GM12891 (cell line): Measurements from ENCODE around the gene CAPSL. TPM values are rescaled to one million over a fixed set of nuclear protein-coding genes. Genes with fewer than 3 reads are reported as not detected.
"Not testable (repeated sequence)": the region's sequence is repeated elsewhere in the genome, so short reads cannot be mapped to it uniquely, and the experiment has no call there.

Source experiments
- DNase-seq: peaks from one replicate; pipeline ENCODE4 v3.0.0; 2011; ENCODE audit warnings: low spot score; ENCODE audit not compliant: insufficient read length
- FAIRE-seq: peaks from 2 replicates; lab custom pipeline; 2011; peaks lifted over from hg19 to GRCh38; lab: Jason Lieb, UNC
- PAX5 ChIP-seq: IDR thresholded peaks from 2 replicates; pipeline ENCODE4 v1.6.1; 2011; ENCODE audit warnings: low read length, moderate library complexity, mild to moderate bottlenecking; ENCODE audit not compliant: insufficient read depth, severe bottlenecking
- POLR2A ChIP-seq: IDR thresholded peaks from 2 replicates; pipeline ENCODE4 v1.6.1; 2011; ENCODE audit warnings: low read depth, low read length, control low read depth
- POLR2AphosphoS5 ChIP-seq: IDR thresholded peaks from 2 replicates; pipeline ENCODE4 v1.6.1; 2011; ENCODE audit warnings: low read depth, low read length, control low read depth
- POU2F2 ChIP-seq: IDR thresholded peaks from 2 replicates; pipeline ENCODE4 v1.6.1; 2011; ENCODE audit warnings: low read depth, mild to moderate bottlenecking, control low read depth, low read length, moderate library complexity
- SPI1 ChIP-seq: IDR thresholded peaks from 2 replicates; pipeline ENCODE4 v1.6.1; 2011; ENCODE audit warnings: low read depth, low read length, control low read depth
- TAF1 ChIP-seq: IDR thresholded peaks from 2 replicates; pipeline ENCODE4 v1.6.1; 2011; ENCODE audit warnings: low read depth, low read length, control low read depth
- polyA plus RNA-seq: library from polyadenylated mRNA; unstranded; fragments of >200 nt; gene quantifications from one replicate; pipeline ENCODE4 v1.2.1, GENCODE V29; 2012; ENCODE audit warnings: low read depth, missing spikeins, inconsistent platforms; ENCODE audit not compliant: missing spikeins

Gene CAPSL
- polyA plus RNA-seq: 0.24 TPM

- DNase-seq (no peak), FAIRE-seq (no peak)
- TF ChIP-seq PAX5 (no peak), POLR2AphosphoS5 (no peak), SPI1 (no peak), TAF1 (no peak), POU2F2 (no peak), POLR2A (no peak)
These were observed at the start of gene CAPSL for GRCh38 chr5:35938568-35939227. TSS of gene CAPSL (minus strand) at chr5:35938622. CDS start at chr5:35921120, 17,502 bp downstream.

DNA sequence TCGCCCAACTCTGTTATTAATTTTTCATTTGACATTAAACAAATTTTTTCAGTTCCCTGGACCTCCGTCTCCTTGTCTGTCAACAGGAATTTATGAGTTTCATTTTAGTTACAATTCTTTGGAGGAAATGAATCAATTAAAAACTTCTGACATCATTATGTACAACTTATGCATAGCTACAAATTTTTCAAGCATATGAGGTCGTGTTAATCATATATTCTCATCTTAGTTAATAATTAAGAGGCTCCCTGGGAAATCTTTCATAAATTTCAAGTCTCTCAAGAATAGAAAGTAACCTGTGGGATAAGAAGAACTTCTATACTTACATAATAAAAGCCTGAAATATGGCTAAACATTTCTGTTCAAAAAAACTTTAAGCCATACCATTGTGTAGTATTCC lies 49.4 kb upstream of the CAPSL start:
- TF ChIP-seq POLR2A: no peak
- TF ChIP-seq SPI1: no peak
- no peak for TF ChIP-seq POLR2AphosphoS5
- TF ChIP-seq TAF1: no peak
- no peak for TF ChIP-seq PAX5
- TF ChIP-seq POU2F2: no peak
- DNase-seq: no peak
- no peak for FAIRE-seq

DNA sequence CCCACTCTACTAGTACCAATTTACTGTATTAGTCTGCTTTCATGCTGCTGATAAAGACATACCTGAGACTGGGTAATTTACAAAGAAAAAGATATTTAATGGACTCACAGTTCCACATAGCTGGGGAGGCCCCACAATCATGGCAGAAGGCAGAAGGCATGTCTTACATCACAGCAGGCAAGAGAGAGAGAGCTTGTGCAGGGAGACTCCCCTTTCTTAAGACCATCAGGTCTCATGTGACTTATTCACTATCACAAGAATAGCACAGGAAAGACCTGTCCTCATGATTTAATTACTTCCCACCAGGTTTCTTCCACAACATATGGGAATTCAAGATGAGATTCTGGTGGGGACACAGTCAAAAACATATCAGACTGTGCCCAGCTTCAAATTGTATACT lies 41.3 kb upstream of the CAPSL start:
- TF ChIP-seq POLR2AphosphoS5: no peak
- no peak for TF ChIP-seq TAF1
- TF ChIP-seq PAX5: no peak
- TF ChIP-seq POLR2A: no peak
- no peak for TF ChIP-seq SPI1
- TF ChIP-seq POU2F2: no peak
- DNase-seq: no peak
- FAIRE-seq: no peak

DNA sequence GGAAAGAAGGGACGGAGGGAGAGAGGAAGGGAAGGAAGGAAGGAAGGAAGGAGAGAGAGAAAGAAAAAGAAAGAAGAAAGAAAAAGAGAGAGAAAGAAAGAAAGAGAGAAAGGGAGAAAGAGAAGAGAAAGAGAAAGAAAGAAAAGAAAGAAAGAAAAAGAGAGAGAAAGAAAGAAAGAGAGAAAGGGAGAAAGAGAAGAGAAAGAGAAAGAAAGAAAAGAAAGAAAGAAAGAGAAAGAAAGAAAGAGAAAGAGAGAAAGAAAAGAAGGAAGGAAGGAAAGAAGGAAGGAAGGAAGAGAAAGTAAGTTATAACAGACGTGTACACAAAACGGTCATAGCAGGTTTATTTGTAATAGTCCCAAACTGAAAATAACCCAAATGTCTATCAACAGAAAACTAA lies 38.4 kb upstream of the CAPSL start:
- DNase-seq, FAIRE-seq: not testable (repeated sequence)

DNA sequence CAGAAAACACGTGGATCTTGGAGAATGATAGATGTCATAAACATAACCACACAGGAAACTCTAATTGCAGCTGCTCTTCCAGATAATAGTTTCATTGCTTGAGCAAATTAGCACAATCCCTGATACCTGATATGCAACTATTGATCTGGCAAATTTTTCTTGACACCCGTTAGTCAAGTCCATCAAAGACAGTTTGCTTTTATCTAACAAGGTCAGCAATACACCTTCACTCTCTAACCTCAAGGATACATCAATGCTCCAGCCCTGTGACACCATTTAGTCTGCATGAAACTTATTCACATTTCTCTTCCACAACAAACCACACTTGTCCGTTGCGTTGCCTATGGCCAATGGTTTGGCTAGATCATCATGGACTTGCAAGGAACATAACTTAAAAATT lies 36.1 kb upstream of the CAPSL start:
- DNase-seq: no peak
- no peak for TF ChIP-seq SPI1
- no peak for TF ChIP-seq POU2F2
- no peak for TF ChIP-seq POLR2A
- TF ChIP-seq PAX5: no peak
- no peak for TF ChIP-seq TAF1
- no peak for TF ChIP-seq POLR2AphosphoS5
- FAIRE-seq: no peak

DNA sequence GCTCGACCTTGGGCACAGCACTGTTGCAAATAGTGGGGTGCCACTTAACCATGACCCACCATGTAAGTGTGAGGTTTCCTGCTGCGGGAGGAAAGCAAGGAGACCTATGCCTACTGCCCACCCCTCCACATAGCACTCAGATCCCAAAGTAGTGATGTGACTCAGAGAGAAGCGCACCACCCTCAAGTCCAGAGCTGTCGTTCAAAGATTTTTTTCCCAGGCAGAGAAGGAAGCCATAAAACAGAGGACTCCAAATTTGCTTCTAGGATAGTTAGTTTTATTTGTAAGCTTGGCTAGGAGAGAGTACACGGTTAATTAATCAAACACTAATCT lies 33.4 kb upstream of the CAPSL start:
- FAIRE-seq (no peak), DNase-seq (no peak)
- no peak for TF ChIP-seq POLR2AphosphoS5
- TF ChIP-seq POU2F2: no peak
- no peak for TF ChIP-seq POLR2A
- TF ChIP-seq PAX5: no peak
- no peak for TF ChIP-seq SPI1
- no peak for TF ChIP-seq TAF1

DNA sequence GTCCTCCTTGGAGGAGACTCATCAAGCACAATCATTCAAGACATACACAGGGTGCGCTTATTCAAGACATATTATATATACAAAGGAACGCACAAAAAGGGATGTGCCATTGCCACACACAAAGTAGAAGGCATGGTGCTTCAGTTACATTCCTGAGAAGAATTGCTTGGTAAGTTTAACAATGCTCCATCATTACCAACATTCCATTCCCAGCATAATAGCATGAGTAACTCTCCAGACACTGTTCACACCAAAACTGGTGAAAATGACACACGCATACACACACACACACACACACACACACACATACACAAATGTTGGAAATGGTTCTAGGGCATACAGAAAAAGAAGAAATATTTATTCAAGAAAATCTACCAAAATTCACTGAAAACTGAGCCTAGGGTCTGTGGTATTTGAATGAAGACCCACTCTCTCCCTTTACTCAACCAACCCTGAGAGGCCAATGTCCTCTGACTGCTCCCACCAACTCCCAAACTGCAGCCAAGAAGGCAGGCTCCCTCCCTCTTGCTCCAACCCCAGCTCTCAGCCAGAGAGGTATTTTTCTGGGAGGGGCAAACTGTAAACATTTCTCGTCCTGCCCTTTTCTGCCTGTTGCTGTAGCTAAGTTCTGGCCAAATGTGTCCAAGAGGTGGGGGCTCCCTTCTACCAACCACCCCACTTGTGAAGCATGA lies 32.9 kb upstream of the CAPSL start:
- TF ChIP-seq POLR2AphosphoS5: no peak
- no peak for TF ChIP-seq TAF1
- no peak for TF ChIP-seq POLR2A
- no peak for TF ChIP-seq POU2F2
- TF ChIP-seq PAX5: no peak
- no peak for TF ChIP-seq SPI1
- FAIRE-seq: no peak
- no peak for DNase-seq

DNA sequence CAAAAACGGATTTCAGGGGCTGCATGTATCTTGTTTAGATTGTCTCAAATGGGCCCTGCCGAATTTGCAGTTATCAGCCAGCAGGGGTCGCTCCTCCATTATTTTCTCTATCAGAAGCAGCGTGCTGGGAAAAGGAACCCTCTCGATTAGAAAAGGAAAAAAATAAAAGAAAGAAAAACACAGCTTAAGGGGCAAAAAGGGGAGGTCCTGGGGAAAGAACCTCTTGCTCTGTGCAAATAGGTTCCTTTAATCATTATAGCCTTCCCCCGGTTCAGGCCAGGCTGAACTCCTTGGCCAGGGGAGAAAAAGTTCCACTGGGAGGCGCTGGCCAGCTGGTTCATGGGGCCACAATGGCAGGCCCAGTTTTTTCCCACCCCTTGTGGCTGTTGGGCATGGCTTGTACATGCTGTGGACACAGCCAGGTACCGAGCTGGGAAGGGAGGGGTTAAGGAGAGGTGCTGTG lies 25.0 kb upstream of the CAPSL start:
- TF ChIP-seq POLR2AphosphoS5: no peak
- no peak for TF ChIP-seq SPI1
- TF ChIP-seq POLR2A: no peak
- TF ChIP-seq POU2F2: no peak
- no peak for TF ChIP-seq TAF1
- TF ChIP-seq PAX5: no peak
- DNase-seq: no peak

GRCh38 chr5:35960328-35960727 lies 21.9 kb upstream of the CAPSL start:
- DNase-seq (no peak), FAIRE-seq (no peak)
- TF ChIP-seq POLR2AphosphoS5: no peak
- TF ChIP-seq SPI1: no peak
- TF ChIP-seq POLR2A: no peak
- TF ChIP-seq PAX5: no peak
- no peak for TF ChIP-seq TAF1
- TF ChIP-seq POU2F2: no peak

More for the DNA sequence above, 25.0 kb upstream of the CAPSL start:
- no peak for FAIRE-seq

GRCh38 chr5:35956429-35956828 lies 18.0 kb upstream of the CAPSL start:
- FAIRE-seq: no peak
- no peak for DNase-seq
- TF ChIP-seq POLR2A (no peak), TAF1 (no peak), SPI1 (no peak), POU2F2 (no peak), PAX5 (no peak), POLR2AphosphoS5 (no peak)
